Skeletal muscle cell (primary cell): ENCODE measurements around the gene LRCH3.
"Not testable (repeated sequence)": the region's sequence is repeated elsewhere in the genome, so short reads cannot be mapped to it uniquely, and the experiment has no call there.

Experiments used
- DNase-seq: peaks from one replicate; pipeline ENCODE4 v3.0.0-alpha.2; 2010; ENCODE audit warnings: low read depth
- H3K4me3 ChIP-seq: 2 replicates; pipeline ENCODE4 v1.5.1; 2011; ENCODE audit warnings: low read depth, mild to moderate bottlenecking, control low read depth, low read length, moderate library complexity

The LRCH3 gene

DNA sequence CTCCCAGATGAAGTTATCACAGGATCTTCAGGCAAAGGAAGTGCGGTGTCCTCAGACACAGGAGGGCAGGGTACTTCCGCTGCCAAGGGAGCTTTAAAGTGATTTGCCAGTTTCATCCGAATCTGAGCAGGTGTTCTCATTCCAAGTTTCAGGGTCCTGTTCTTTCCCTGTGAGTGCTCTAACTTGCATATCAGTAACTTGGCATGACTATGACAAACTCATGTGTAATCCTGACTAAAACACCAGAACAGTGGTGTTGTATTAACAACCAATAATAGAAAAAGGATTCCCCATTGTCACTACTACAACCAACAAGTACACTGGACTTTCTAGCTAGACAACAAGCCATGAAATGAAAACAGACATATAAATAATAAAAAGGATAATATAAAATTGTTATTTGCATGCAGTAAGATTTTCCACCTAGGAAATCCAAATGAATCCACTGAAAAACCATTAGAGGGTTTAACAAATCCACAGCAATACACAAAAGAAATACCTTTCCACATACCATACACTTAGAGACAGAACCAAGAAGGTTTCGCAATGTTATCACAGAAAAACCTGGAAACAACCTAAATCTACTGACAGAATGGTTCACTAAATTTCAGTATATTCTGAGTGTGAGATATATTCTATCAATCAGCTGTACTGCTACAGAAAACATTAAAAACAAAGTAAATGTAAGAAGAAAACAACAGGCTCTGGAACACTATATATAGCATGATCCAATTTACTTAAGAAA lies 118.1 kb downstream of the LRCH3 start:
- H3K4me3 ChIP-seq, result no peak overlapping the region
- DNase-seq, result no peak

DNA sequence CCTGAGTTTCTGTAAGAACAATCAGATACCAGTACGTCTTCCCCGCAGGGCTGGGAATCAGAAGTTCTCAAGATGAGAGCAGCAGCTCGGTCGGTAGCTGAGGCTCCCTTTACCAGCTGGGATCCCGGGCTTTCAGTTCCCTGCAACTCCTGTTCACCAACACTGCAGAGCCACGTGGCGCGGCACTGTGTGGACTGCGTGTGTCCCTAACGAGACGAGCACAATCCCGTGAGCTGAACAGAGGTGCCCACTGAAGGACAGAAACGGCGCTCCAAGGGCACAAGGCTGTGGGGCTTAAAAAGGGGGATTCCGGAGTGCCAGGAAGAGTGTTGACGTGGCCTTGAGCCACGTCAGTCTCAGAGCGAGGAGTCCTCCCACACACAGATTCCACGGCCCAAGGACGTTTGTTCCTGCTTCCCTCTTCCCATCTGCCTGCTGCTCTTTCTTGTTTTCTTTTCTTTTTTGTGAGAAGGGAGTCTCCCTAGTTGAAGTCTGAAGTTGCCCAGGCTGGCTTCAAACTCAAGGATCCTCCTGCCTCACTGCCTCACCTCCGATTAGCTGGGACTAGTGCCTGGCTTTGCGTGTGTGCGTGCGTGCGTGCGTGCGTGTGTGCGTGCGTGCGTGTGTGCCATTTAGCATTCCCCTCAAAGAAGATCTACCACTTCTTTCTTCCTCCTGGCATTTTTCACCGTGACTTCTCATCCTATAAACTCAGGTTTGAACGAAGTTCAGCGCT lies 121.9 kb downstream of the LRCH3 start:
- DNase-seq, result no peak
- no peak overlapping the region for H3K4me3 ChIP-seq

DNA sequence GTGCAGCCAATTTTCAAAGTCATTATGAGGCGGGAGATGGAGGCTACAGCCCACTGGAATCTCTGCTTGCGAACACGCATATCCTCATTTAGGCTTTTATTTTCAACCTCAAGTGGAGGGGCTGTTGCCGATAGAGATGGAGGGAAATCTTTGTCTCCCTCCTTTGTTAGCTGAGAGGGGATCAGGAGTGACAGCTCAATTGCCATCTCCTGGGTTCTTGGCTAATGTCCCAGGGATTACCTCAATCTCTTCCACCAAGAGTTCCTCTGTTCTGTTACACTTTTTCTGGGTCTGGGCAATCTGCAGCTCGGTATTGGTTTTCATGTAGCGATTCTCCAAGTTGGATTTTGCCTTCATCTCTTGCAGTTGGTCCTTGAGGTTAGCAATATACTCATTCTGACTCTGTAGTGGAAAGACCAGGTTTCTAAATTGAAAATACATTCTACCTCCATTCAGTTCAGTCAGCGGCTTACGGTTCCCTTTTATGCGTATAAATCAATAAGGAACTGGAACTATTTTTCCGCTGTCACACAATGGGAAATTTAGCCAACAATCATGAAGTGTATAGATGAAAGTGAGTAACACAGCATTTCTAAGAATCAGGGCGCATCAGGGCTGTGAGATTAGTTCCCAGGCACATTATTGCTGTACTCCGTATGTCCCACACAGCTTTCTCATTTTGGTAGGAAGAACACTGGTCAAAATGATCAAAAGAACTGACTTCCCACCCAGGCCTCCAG lies 122.8 kb downstream of the LRCH3 start:
- DNase-seq, result no peak
- H3K4me3 ChIP-seq, result no peak overlapping the region

GRCh38 chr3:197921429-197922275 lies 130.6 kb downstream of the LRCH3 start:
- H3K4me3 ChIP-seq, DNase-seq: not testable (repeated sequence)

DNA sequence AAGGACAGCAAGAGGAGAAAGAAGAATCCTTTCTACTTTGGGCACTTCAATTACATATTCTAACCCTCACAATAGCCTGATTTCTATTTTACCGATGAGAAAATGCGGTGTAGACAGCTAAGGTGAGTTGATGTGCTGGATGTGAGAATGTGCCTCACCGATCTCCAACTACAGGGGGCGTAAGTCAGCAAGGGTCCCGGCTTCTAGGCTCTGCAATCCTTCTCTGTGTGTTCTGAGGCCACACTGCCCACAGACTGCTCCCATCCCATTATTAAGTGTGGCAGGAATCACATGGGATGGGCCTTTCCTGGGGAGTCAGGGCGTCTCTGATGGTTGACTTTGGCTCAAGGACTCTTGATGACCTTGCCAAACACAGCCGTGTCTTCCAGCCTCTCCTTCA lies 135.4 kb downstream of the LRCH3 start:
- DNase-seq, result no peak
- no peak overlapping the region for H3K4me3 ChIP-seq

- not testable (repeated sequence) for DNase-seq, H3K4me3 ChIP-seq
These were observed 136.5 kb downstream of the LRCH3 start for GRCh38 chr3:197927578-197927977.

GRCh38 chr3:197936819-197937384 lies 145.8 kb downstream of the LRCH3 start:
- DNase-seq, result no peak
- H3K4me3 ChIP-seq, result no peak overlapping the region
